Activated CD8-positive, alpha-beta memory T cell treated with anti-CD3 and anti-CD28 coated beads for 1 hour (primary cell): Measurements from ENCODE around the gene ARFIP2.

ENCODE experiments used
- DNase-seq, 2 donors: peaks; one replicate each; pipeline ENCODE4 v3.0.0-alpha.2; 2020; ENCODE audit warnings: low read depth in 1 of 2; ENCODE audit errors: extremely low read depth in 1 of 2

Gene ARFIP2

GRCh38 chr11:6483015-6483414 is 1.9 kb upstream of the ARFIP2 start:
- no peak for DNase-seq

GRCh38 chr11:6482441-6482840 is 1.3 kb upstream of the ARFIP2 start:
- no peak for DNase-seq

- DNase-seq: no peak
Measured at GRCh38 chr11:6481924-6482275, 769 bp upstream of the ARFIP2 start.

- DNase-seq: no peak
Measured at GRCh38 chr11:6480299-6480914, 724 bp downstream of the ARFIP2 start.

GRCh38 chr11:6476571-6476970 is 4.6 kb downstream of the ARFIP2 start:
- no peak for DNase-seq

GRCh38 chr11:6475936-6476335 is 5.2 kb downstream of the ARFIP2 start:
- DNase-seq: no peak

GRCh38 chr11:6474806-6475500 is 6.2 kb downstream of the ARFIP2 start:
- DNase-seq: no peak

GRCh38 chr11:6474413-6474792 is 6.7 kb downstream of the ARFIP2 start:
- DNase-seq: no peak

- peak; percentile 43 to 71 for DNase-seq
Measured at GRCh38 chr11:6473451-6474412, 7.4 kb downstream of the ARFIP2 start, which contains the start of gene TRIM3. Gene TRIM3 (minus strand): TSS chr11:6473941. CDS start chr11:6465695, 8,246 bp downstream.

- no peak for DNase-seq
Measured at GRCh38 chr11:6472934-6473333, 8.2 kb downstream of the ARFIP2 start.

GRCh38 chr11:6469599-6469998 is 11.5 kb downstream of the ARFIP2 start:
- DNase-seq: no peak

- no peak for DNase-seq
Measured at GRCh38 chr11:6468712-6469495, 12.2 kb downstream of the ARFIP2 start.

GRCh38 chr11:6459099-6459450 is 22.1 kb downstream of the ARFIP2 start:
- no peak for DNase-seq

- DNase-seq: no peak
Measured at GRCh38 chr11:6458352-6459098, 22.6 kb downstream of the ARFIP2 start.

- DNase-seq: no peak
Measured at GRCh38 chr11:6457581-6458320, 23.4 kb downstream of the ARFIP2 start.

- DNase-seq: no peak
Measured at GRCh38 chr11:6456361-6457073, 24.6 kb downstream of the ARFIP2 start.

- no peak for DNase-seq
Measured at GRCh38 chr11:6455070-6455469, 26.1 kb downstream of the ARFIP2 start.

GRCh38 chr11:6453152-6453551 is 28.0 kb downstream of the ARFIP2 start:
- DNase-seq: no peak

GRCh38 chr11:6452219-6452618 is 28.9 kb downstream of the ARFIP2 start:
- no peak for DNase-seq
